Fibroblast of lung (primary cell): ENCODE results near the gene NUP214. TPM values are rescaled to one million over a fixed set of nuclear protein-coding genes. Genes with fewer than 3 reads are reported as not detected.

Experiments used
- DNase-seq, 2 donors: peaks; one replicate each; pipeline versions ENCODE4 v3.0.0 to v3.0.0-alpha.2; 2010; ENCODE audit warnings: low read depth in 2 of 2
- H2AFZ ChIP-seq: 2 replicates; pipeline ENCODE4 v1.5.1; 2012; ENCODE audit warnings: low read length, control low read depth, inconsistent platforms
- H3K27ac ChIP-seq: 2 replicates; pipeline ENCODE4 v1.5.1; 2011; ENCODE audit warnings: low read length, control low read depth; ENCODE audit not compliant: insufficient read depth
- H3K27me3 ChIP-seq: 2 replicates; pipeline ENCODE4 v1.5.1; 2011; ENCODE audit warnings: mild to moderate bottlenecking, low read length; ENCODE audit not compliant: control insufficient read depth, insufficient read depth
- H3K36me3 ChIP-seq: 2 replicates; pipeline ENCODE4 v1.5.1; 2011; ENCODE audit warnings: low read length; ENCODE audit not compliant: control insufficient read depth, insufficient read depth
- H3K4me1 ChIP-seq: 2 replicates; pipeline ENCODE4 v1.5.1; 2011; ENCODE audit warnings: low read length; ENCODE audit not compliant: control insufficient read depth, insufficient read depth; ENCODE audit errors: extremely low read depth
- H3K4me2 ChIP-seq: 2 replicates; pipeline ENCODE4 v1.5.1; 2011; ENCODE audit warnings: low read length, control low read depth; ENCODE audit not compliant: insufficient read depth; ENCODE audit errors: extremely low read depth
- H3K4me3 ChIP-seq, 4 experiments: fragments of 200-600 bp in 1 of 4; sonication (generic) in 1 of 4; replicated peaks in 1 of 4; 2 replicates each; pipeline ENCODE4 v1.5.1; 2011 to 2016; ENCODE audit warnings: low read length in 4 of 4, low read depth in 3 of 4, mild to moderate bottlenecking in 3 of 4, control low read depth in 2 of 4, inconsistent platforms in 1 of 4, mixed read lengths in 1 of 4; ENCODE audit not compliant: insufficient read depth in 1 of 4; ENCODE audit errors: control extremely low read depth in 1 of 4
- H3K79me2 ChIP-seq: 2 replicates; pipeline ENCODE4 v1.5.1; 2012; ENCODE audit warnings: mild to moderate bottlenecking, low read length, inconsistent platforms; ENCODE audit not compliant: control insufficient read depth, insufficient read depth
- H3K9ac ChIP-seq: 2 replicates; pipeline ENCODE4 v1.5.1; 2011; ENCODE audit warnings: mild to moderate bottlenecking, low read length, control low read depth; ENCODE audit not compliant: insufficient read depth
- H3K9me3 ChIP-seq: 2 replicates; pipeline ENCODE4 v1.5.1; 2012; ENCODE audit warnings: low read depth, low read length; ENCODE audit not compliant: control insufficient read depth, insufficient read depth
- H4K20me1 ChIP-seq: 2 replicates; pipeline ENCODE4 v1.5.1; 2011; ENCODE audit warnings: low read length; ENCODE audit not compliant: control insufficient read depth, insufficient read depth; ENCODE audit errors: extremely low read depth
- CTCF ChIP-seq, 2 donors: IDR thresholded peaks in 1 of 2; conservative IDR thresholded peaks in 1 of 2; 1 replicate in 1 of 2; 2 replicates in 1 of 2; pipeline ENCODE4 v1.5.1; 2011 to 2012; ENCODE audit warnings: low read length in 2 of 2, control low read depth in 1 of 2, inconsistent platforms in 1 of 2, low read depth in 1 of 2, mild to moderate bottlenecking in 1 of 2
- EZH2 ChIP-seq: IDR thresholded peaks from 2 replicates; pipeline ENCODE4 v1.5.1; 2012; ENCODE audit warnings: low read length, control low read depth, mild to moderate bottlenecking; ENCODE audit errors: missing control alignments
- polyA plus RNA-seq, 2 donors: library from polyadenylated mRNA; depleted of rRNA in 1 of 2; stranded (reverse) in 1 of 2; unstranded in 1 of 2; fragments of >200 nt; gene quantifications; 2 replicates each; pipeline ENCODE4 v1.2.1, GENCODE V29; 2011 to 2012; ENCODE audit warnings: missing spikeins in 1 of 2
- total RNA-seq: library from RNA; depleted of rRNA; stranded (reverse); fragments of >200 nt; gene quantifications from 2 replicates; pipeline ENCODE4 v1.2.1, GENCODE V29; 2014

Gene NUP214
- total and polyA plus RNA-seq, 2 donors (not counting 1 experiment from before 2014, with no cell fraction given), result 5.0 to 12.2 TPM

DNA sequence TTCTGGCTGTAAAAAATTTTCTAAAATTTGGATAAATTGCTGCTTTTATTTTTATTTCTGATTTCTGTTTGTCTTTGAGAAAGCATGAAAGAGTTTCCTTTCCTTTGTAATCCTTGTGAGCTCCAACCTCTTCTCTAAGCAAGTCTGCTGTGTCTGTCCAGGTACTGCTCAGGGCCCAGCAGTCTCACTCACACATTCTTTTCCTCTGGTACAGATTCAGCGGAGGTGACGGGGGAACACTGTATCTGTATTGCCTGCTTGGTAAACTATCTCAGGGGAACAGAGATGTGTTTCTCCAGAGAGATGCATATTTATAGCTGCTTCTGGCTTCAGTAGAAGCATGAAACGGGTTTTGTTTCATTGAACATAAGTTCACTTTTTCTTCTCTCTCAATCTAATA is 60.5 kb downstream of the NUP214 start:
- Histone ChIP-seq H3K79me2 (no peaks in the 10 kb centered on the region), H3K27me3 (no peaks in the 10 kb centered on the region), H4K20me1 (no peaks in the 10 kb centered on the region), H2AFZ (no peak overlapping the region), H3K4me1 (no peaks in the 10 kb centered on the region), H3K4me2 (no peak overlapping the region), H3K36me3 (peaks cover 2% of the 10 kb centered on the region), H3K9me3 (no peaks in the 10 kb centered on the region), H3K27ac (no peak overlapping the region), H3K9ac (no peak overlapping the region), H3K4me3 (no peak overlapping the region)
- TF ChIP-seq EZH2 (no peak), CTCF (conservative IDR thresholded peaks at IDR 0.05 in 1 of 2, IDR thresholded peaks at IDR 0.05 in 1 of 2; ENCODE audit: low read depth in 1 of 2, low read length in 2 of 2) (no peak)
- no peak for DNase-seq

DNA sequence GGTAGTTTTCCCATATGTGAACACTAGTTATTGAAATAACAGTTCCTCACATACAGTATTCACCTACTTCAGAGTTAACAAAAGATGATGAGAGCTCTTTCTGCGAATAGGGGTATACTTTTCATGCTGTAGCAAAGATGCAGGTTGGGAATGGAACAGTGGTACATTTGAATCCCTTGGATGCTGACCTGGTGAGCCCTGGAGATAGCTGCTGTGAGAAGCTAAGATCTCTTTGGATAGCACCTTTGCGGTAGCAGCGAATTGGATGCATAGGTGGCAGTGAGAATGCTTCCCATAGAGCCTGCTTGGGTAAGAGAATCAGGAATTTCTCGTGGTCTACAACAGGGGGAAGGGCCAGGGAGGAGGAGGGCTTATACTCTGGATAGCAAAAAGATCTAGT is 61.2 kb downstream of the NUP214 start:
- peaks cover 2% of the 10 kb centered on the region for H3K36me3 ChIP-seq
- no peak for TF ChIP-seq EZH2
- TF ChIP-seq CTCF (conservative IDR thresholded peaks at IDR 0.05 in 1 of 2, IDR thresholded peaks at IDR 0.05 in 1 of 2; ENCODE audit: low read depth in 1 of 2, low read length in 2 of 2), result no peak
- no peak overlapping the region for H3K4me3 ChIP-seq
- H3K9ac ChIP-seq, result no peak overlapping the region
- no peak overlapping the region for H2AFZ ChIP-seq
- no peak overlapping the region for H3K4me2 ChIP-seq
- no peak for DNase-seq
- no peaks in the 10 kb centered on the region for H3K79me2 ChIP-seq
- no peak overlapping the region for H3K27ac ChIP-seq
- H3K4me1 ChIP-seq, result no peaks in the 10 kb centered on the region
- H3K9me3 ChIP-seq, result no peaks in the 10 kb centered on the region
- no peaks in the 10 kb centered on the region for H3K27me3 ChIP-seq
- no peaks in the 10 kb centered on the region for H4K20me1 ChIP-seq

GRCh38 chr9:131187957-131188356 is 62.6 kb downstream of the NUP214 start:
- no peaks in the 10 kb centered on the region for H3K79me2 ChIP-seq
- no peak overlapping the region for H2AFZ ChIP-seq
- H3K9me3 ChIP-seq, result no peaks in the 10 kb centered on the region
- H3K27me3 ChIP-seq, result no peaks in the 10 kb centered on the region
- TF ChIP-seq CTCF (conservative IDR thresholded peaks at IDR 0.05 in 1 of 2, IDR thresholded peaks at IDR 0.05 in 1 of 2; ENCODE audit: low read depth in 1 of 2, low read length in 2 of 2) (no peak), EZH2 (no peak)
- no peaks in the 10 kb centered on the region for H3K4me1 ChIP-seq
- DNase-seq, result no peak
- H3K4me2 ChIP-seq, result no peak overlapping the region
- H4K20me1 ChIP-seq, result no peaks in the 10 kb centered on the region
- H3K36me3 ChIP-seq, result peaks cover 2% of the 10 kb centered on the region
- H3K9ac ChIP-seq, result no peak overlapping the region
- no peak overlapping the region for H3K4me3 ChIP-seq
- H3K27ac ChIP-seq, result no peak overlapping the region
